ENCODE measurements around the gene CLCA1.

DNA sequence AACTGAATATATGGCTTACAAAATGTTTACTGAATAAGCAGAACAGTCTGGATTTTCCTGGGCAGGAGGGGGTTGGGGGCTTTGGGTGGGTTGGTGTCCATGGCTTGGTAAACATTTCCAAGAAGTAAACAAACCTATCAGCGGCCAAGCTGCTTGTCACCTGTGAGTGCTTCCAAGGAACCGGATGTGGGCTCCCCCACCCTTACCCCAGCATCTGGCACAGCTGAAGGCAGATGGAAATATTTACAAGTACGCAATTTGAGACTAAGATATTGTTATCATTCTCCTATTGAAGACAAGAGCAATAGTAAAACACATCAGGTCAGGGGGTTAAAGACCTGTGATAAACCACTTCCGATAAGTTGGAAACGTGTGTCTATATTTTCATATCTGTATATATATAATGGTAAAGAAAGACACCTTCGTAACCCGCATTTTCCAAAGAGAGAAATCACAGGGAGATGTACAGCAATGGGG lies at the start of gene CLCA1:
- TF ChIP-seq, protein P1, sequence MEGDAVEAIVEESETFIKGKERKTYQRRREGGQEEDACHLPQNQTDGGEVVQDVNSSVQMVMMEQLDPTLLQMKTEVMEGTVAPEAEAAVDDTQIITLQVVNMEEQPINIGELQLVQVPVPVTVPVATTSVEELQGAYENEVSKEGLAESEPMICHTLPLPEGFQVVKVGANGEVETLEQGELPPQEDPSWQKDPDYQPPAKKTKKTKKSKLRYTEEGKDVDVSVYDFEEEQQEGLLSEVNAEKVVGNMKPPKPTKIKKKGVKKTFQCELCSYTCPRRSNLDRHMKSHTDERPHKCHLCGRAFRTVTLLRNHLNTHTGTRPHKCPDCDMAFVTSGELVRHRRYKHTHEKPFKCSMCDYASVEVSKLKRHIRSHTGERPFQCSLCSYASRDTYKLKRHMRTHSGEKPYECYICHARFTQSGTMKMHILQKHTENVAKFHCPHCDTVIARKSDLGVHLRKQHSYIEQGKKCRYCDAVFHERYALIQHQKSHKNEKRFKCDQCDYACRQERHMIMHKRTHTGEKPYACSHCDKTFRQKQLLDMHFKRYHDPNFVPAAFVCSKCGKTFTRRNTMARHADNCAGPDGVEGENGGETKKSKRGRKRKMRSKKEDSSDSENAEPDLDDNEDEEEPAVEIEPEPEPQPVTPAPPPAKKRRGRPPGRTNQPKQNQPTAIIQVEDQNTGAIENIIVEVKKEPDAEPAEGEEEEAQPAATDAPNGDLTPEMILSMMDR (IDR thresholded peaks at IDR 0.05), result no peak
- no peak for TF ChIP-seq EZH2 (IDR thresholded peaks at IDR 0.05)
